GM21367 (cell line): Measurements from ENCODE around the gene P4HB.

Experiments used
- ATAC-seq: cut with Tn5 transposase; IDR thresholded peaks from one replicate; pipeline ENCODE4 v1.9.1; 2021; ENCODE audit not compliant: unreplicated experiment

Gene P4HB

GRCh38 chr17:81898029-81898866 lies 37.9 kb upstream of the P4HB start:
- ATAC-seq: no peak

DNA sequence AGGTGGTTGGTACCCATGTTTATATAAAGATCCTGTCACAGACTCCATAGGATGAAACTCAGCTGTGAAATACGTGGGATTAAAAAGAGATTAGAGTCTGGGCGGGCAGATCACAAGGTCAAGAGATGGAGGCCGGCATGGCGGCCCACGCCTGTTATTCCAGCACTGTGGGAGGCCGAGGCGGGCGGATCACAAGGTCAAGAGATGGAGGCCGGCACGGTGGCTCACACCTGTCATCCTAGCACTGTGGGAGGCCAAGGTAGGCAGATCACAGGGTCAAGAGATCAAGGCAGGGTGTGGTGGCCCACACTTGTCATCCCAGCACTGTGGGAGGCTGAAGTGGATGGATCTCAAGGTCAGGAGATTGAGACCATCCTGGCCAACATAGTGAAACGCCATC lies 35.1 kb upstream of the P4HB start:
- ATAC-seq: no peak

GRCh38 chr17:81891303-81891552 lies 30.9 kb upstream of the P4HB start:
- ATAC-seq: no peak

- peak; percentile 1 for ATAC-seq
These were observed 30.3 kb upstream of the P4HB start for GRCh38 chr17:81890447-81891302.

DNA sequence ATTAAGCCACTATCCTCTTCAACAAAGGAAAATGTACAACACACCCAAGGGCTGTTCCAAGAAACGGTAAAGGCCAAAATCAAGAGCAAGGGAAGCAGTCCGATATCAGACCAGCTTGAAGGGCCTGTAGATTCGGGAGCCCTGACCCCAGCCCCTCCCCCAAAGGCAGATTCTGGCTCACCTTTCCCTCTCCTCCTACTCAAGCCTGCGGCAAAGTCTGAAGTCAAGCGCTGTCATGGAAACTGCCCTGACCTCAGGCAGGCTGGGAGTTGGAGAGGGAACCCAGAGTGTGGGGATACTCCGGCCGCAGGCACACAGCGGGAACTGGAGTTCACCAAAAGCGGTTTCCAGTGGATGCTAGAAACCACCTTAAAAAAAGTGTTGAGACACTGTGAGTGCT lies 29.3 kb upstream of the P4HB start:
- no peak for ATAC-seq

- no peak for ATAC-seq
These were observed 28.8 kb upstream of the P4HB start for GRCh38 chr17:81888988-81889595.

- no peak for ATAC-seq
These were observed 28.0 kb upstream of the P4HB start for GRCh38 chr17:81888105-81888987.

GRCh38 chr17:81885869-81886548 lies 25.7 kb upstream of the P4HB start:
- no peak for ATAC-seq

GRCh38 chr17:81885454-81885853 lies 25.1 kb upstream of the P4HB start:
- ATAC-seq: no peak

- ATAC-seq: no peak
These were observed 24.6 kb upstream of the P4HB start for GRCh38 chr17:81884968-81885367.

DNA sequence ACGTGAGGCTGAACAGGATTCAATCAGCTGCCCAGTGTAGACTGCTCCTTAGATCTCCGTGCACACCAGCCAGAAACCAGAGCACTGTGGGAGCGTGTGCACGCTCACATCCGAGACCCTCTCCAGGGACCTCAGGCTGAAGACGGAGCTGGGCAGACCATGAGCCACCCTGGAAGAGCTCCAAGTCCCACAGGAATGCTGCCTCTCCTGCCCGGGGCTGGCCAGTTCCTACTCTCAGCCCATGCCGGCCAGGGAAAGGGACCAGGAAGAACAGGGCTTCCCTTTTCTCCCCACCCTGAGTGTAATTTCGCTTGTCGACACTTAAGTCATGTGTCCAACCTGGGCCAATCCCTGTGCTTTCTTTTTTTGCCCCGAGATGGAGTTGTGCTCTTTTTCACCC lies 24.2 kb upstream of the P4HB start:
- no peak for ATAC-seq

GRCh38 chr17:81879121-81879520 lies 18.8 kb upstream of the P4HB start:
- no peak for ATAC-seq

- ATAC-seq: no peak
These were observed 18.0 kb upstream of the P4HB start for GRCh38 chr17:81878294-81878693.

DNA sequence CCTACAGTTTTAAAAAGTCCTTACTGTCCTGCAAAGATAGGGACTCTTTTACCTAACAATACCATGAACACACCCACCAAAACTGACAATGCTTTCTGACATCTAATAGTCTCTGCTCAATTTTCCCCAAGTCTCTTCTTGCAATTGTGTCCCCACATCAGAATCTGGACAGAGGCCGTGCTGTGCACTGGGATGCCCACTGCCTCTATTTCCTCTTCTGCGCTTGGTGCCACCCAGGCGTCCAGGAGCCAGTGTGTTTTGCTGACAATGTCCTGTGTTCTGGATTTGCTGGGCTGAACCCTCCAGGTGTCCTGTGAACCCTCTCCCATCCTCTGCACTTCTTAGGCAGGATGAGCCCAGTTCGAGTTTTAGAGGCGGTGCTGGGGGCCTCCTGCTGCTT lies 17.2 kb upstream of the P4HB start:
- no peak for ATAC-seq

- ATAC-seq: peak; percentile 34
These were observed 11.3 kb upstream of the P4HB start for GRCh38 chr17:81871387-81872230.

- ATAC-seq: peak; percentile 1
These were observed 10.6 kb upstream of the P4HB start, which contains the start of gene ARHGDIA for GRCh38 chr17:81870981-81871386. ARHGDIA (minus strand) TSS chr17:81871337; CDS start chr17:81869930, 1,407 bp downstream.

DNA sequence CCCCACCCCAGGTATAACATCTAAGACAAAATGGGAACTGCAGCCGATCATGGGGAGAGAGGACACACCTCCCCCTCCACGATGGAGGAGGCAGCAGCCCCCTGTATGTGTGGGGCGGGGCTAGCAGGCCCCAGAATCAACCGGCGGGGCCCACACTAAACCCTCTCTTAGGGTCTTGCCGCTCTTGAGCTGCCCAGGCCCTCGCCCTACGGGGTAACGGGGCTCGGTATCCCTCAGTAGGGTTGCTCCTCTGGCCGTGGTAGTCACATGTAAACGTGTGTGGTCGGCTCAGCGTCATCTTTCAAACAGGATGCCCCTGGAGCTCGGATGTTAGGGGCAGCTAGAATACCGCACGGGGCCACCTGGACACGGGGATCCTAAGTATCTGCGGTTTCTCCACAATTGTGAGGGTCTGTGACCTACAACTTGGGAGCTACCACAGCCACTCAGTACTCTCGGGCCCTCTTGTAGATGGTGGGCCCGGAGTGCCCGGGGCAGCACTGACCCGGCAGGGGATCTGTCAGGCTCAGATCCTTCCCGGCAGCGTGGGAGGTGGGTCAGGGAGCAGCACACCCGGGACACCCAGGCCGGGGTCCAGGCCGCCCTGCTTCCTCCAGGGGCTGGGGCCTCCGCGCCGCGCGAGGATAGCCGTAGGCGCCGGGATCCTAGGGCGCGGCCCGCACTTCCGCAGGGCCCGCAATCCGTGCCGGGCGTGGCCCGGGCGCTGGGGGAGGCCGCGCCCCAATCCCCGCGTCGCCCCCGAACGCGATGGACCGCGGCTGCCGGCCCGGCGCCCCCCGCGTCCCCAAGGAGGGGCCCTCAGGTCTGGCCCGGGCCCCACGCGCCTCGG lies 10.0 kb upstream of the P4HB start:
- no peak for ATAC-seq
